CD4-positive, alpha-beta T cell treated with Interleukin-4 for 4 hours (primary cell): ENCODE results near the gene RETREG3.
"Not testable (repeated sequence)": the region's sequence is repeated elsewhere in the genome, so short reads cannot be mapped to it uniquely, and the experiment has no call there.

Experiments used
- DNase-seq: peaks from one replicate; pipeline ENCODE4 v3.0.0-alpha.2; 2020

The RETREG3 gene

GRCh38 chr17:42568341-42569111, 40.6 kb downstream of the RETREG3 start:
- DNase-seq, result no peak

GRCh38 chr17:42566883-42567573, 42.1 kb downstream of the RETREG3 start, which contains the start of gene MLX:
Gene MLX, plus strand, starts transcription at chr17:42567100. Its CDS starts 25 bp downstream, at chr17:42567125.
- peak; percentile 89 for DNase-seq

GRCh38 chr17:42566215-42566882, 42.8 kb downstream of the RETREG3 start:
- no peak for DNase-seq

GRCh38 chr17:42565523-42566214, 43.5 kb downstream of the RETREG3 start:
- no peak for DNase-seq

GRCh38 chr17:42564815-42565522, 44.2 kb downstream of the RETREG3 start:
- no peak for DNase-seq

GRCh38 chr17:42563950-42564349, 45.2 kb downstream of the RETREG3 start:
- no peak for DNase-seq

GRCh38 chr17:42563543-42563942, 45.6 kb downstream of the RETREG3 start:
- DNase-seq, result no peak

GRCh38 chr17:42563143-42563509, 46.0 kb downstream of the RETREG3 start:
- no peak for DNase-seq

- DNase-seq, result no peak
These were observed 46.6 kb downstream of the RETREG3 start for GRCh38 chr17:42562388-42563142.

GRCh38 chr17:42561897-42562387, 47.2 kb downstream of the RETREG3 start, which contains the start of gene COASY:
Gene COASY, plus strand, starts transcription at chr17:42562148. Its CDS starts 475 bp downstream, at chr17:42562623.
- peak; percentile 95 for DNase-seq

GRCh38 chr17:42560246-42560645, 48.9 kb downstream of the RETREG3 start:
- DNase-seq, result no peak

- DNase-seq, result no peak
These were observed 50.1 kb downstream of the RETREG3 start for GRCh38 chr17:42559075-42559474.

- DNase-seq, result not testable (repeated sequence)
These were observed 53.1 kb downstream of the RETREG3 start for GRCh38 chr17:42555961-42556617.

GRCh38 chr17:42555122-42555622, 54.0 kb downstream of the RETREG3 start:
- no peak for DNase-seq

GRCh38 chr17:42554250-42555121, 54.7 kb downstream of the RETREG3 start:
- DNase-seq, result peak; percentile 75

GRCh38 chr17:42553866-42554249, 55.3 kb downstream of the RETREG3 start:
- no peak for DNase-seq

- DNase-seq, result no peak
These were observed 55.9 kb downstream of the RETREG3 start for GRCh38 chr17:42553161-42553818.

GRCh38 chr17:42552736-42553135, 56.4 kb downstream of the RETREG3 start, which contains the start of gene HSD17B1:
Gene HSD17B1, plus strand, starts transcription at chr17:42552923. Its CDS starts 11 bp downstream, at chr17:42552934.
- DNase-seq, result not testable (repeated sequence)
